Neural progenitor cell (in vitro differentiated cells): ENCODE results near the gene ERCC6L.

Experiments used
- EZH2phosphoT487 ChIP-seq: fragments of 200-600 bp; sonication (generic); IDR thresholded peaks from 2 replicates; pipeline ENCODE4 v1.6.1; 2017; ENCODE audit warnings: antibody characterized with exemption
- TF ChIP-seq, protein P1 (sequence below): fragments of 200-600 bp; sonication (generic); IDR thresholded peaks from 2 replicates; pipeline ENCODE4 v1.5.1; 2017; ENCODE audit warnings: antibody characterized with exemption, mild to moderate bottlenecking

DNA sequence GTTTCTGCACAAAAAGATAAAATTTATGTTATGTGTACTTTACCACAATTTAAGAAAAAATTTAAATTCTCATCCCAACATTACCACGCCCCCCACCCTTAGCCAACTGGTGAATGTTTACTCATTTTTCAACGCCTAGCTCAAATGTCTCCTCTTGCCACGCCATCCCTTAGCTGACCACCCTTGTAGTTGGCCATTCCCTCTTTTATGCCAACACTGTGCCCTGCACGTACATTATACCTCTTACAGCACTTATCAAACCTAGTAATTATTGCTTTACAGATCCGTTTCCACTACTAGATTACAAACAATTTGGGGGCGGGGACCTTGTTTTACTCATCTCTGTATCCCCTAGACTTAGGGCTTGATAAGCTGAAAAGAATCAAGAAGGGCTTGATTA is 644 bp downstream of the ERCC6L start:
- TF ChIP-seq, protein P1, sequence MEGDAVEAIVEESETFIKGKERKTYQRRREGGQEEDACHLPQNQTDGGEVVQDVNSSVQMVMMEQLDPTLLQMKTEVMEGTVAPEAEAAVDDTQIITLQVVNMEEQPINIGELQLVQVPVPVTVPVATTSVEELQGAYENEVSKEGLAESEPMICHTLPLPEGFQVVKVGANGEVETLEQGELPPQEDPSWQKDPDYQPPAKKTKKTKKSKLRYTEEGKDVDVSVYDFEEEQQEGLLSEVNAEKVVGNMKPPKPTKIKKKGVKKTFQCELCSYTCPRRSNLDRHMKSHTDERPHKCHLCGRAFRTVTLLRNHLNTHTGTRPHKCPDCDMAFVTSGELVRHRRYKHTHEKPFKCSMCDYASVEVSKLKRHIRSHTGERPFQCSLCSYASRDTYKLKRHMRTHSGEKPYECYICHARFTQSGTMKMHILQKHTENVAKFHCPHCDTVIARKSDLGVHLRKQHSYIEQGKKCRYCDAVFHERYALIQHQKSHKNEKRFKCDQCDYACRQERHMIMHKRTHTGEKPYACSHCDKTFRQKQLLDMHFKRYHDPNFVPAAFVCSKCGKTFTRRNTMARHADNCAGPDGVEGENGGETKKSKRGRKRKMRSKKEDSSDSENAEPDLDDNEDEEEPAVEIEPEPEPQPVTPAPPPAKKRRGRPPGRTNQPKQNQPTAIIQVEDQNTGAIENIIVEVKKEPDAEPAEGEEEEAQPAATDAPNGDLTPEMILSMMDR, result no peak
- no peak for TF ChIP-seq EZH2phosphoT487
